NCI-H2081 treated with DMSO at 0.1 percent for 48 hours (cell line): ENCODE measurements around the gene MECR.

Experiments used
- DNase-seq: peaks from one replicate; lab custom pipeline; 2025; lab: John Stamatoyannopoulos, UW

The MECR gene

DNA sequence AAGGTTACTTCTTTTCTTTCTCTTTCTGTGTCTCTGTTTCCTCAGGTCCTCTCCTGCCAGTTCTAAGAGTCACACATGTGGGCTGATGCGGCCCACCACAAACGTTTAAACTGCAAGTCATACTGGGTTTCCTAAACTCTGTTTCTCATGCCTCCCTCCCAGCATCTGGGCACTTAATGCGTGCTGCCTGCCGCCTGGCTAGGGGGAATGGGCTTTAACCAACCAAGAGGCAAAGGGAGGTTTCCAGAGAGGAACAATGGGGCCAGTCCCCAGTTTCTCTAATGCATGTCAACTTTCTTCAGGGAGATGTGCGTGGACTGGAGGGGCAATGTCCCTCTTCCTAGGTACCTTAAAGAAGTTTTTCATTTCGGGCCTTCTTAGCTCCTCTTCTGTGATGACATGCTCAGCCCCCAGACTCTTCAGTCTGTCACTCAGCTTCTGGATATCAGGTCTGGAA lies 29.1 kb downstream of the MECR start:
- DNase-seq, result no peak

DNA sequence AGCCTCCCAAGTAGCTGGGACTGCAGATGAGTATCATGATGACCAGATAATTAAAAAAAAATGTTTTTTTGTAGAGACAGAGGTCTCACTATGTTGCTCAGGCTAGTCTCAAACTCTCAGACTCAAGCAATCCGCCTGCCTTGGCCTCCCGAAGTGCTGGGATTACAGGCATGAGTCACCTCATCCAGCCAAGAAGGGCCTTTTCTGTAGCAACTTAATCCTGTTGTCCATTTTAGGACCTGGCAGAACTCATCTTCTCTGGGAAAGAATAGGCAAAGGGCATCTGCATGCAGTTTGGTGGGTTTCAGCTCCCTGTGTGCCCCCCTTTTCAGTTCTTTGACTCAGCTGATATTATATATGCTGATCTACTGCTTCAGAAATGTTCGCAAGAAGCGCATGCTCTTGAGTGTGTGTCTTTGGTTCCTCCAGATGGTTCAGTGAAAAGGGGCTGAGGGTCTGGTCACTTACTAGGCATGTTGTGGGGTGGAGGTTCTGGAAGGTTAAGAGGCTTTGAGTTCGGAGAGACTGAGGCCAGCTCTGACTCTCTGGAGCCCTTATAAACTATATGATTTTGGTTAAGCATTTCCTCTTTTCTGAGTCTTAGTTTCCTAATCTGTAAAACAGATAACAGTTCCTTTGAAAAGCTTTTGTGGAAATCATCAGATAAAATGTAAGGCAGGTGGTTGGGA lies 29.7 kb downstream of the MECR start:
- no peak for DNase-seq

DNA sequence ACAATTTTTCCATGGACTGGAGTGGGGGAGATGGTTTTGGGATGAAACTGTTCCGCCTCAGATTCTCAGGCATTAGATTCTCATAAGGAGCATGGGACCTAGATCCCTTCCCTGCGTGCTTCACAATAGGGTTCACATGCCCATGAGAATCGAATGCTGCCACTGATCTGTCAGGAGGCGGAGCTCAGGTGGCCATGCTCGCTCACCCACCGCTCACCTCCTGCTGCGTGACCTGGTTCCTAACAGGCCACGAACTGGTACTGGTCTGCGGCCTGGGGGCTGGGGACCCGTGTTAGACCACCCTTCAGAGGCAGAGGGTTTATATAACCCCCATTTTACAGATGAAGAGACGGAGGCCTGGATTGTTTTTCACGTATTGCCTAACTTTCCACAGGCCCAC lies 32.7 kb downstream of the MECR start:
- DNase-seq, result no peak

DNA sequence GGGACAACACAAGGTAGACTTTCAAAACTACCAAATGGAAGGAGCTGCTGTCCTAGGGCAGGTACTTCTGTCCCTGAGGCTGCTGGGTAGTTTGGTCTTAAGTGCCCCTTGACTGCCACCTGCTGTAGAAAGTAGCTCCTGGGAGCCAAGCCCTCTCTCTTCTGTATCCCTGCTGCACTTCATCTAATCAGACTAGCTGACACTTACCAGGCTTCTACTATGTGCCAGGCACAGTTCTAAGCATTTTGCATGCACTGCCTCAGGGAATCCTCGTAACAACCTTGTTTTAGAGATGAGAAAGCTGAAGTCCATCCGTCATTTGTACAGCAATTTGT lies 33.2 kb downstream of the MECR start:
- no peak for DNase-seq

DNA sequence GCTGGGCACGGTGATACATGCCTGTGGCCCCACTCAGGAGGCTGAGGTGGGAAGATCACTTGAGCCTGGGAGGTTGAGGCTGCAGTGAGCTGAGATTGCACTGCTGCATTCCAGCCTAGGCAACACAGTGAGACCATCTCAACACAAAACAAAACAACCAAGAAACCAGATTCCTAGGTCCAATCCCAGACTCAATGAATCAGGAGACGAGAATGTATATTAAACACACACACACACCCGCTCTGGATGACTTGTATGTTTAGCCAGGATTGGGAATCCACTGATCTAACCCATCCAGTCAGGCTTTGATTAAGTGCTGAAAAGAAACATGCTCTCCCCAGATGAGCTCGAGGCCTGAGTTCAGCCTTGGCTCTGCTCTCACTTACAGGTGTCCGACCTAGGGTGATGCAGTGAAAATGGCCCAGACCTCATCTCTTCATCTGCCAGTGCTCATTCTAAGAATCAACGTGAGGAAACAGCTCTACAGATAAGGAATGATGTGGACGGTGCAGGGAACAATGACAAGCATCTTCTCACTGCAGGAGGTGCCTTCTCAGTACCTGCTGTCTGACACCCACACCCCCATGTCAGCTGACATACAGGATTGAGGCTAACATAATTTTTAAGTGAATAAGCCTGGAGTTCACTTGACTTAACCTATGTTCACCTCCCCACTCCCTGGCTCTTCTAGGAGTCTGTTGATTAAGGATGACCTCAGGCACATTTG lies 33.7 kb downstream of the MECR start:
- no peak for DNase-seq

DNA sequence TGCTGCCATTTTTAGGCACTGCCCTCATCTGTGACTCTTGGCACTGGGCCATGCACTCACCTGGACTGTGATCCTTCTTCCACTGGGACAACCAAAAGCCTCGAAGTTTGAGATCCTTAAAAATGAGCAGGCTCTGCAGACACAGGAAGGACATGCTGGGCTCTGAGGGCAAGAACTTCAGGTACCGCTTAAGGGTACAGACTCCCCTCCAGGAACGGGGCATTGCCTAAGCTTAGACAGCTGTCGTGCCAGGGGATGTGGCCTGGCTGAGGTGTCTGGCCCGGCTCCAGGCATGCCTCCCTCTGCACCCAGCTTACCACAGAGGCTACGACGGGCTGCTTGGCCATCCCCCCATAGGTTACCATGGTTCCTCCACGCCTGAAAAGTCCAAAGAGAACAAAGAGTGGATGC lies 34.8 kb downstream of the MECR start:
- DNase-seq, result no peak

DNA sequence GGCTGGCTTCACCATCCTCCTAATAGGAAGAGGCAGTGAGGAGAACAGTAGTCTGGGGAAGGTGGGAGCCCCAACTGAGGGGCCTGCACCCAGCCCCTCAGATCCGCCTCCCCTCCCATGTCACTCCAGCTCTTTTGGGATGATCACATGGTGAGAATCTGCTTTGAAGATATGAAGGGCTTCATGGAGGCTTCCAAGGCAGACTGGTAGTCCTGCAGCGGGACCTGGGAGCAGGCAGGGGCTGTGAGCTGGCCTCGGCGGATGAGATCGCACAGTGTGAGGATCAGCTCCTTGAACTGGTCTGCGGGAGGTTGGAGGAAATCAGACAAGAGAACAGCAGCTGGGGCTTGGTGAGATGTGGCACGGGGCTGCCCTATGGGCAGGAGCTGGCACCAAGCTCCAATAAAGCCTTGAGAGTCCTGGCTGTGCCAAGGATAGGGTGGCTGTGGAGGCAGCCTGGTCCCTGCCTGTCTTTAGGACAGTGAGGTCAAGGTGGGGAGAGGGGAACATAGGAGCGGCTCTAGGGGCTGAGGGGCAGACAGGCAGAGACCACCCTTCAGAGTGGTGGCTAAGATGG lies 36.8 kb downstream of the MECR start:
- no peak for DNase-seq

DNA sequence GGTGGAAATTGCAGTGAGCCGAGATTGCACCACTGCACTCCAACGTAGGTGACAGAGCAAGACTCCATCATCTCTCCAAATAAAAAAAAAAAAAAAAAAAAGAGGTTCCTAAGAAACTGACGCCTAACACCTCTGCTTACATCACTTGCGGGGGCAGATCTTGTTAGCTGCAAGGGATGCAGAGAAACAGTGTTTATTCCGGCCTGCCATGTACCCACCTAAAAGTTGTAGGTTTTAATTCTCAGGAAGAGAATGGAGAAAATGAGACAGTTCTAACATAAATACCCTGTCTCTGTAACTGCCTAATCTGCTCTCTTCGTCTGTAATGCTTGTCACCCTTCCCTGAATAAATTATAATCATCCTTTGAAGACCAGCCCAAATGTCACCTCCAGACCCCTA lies 40.0 kb downstream of the MECR start:
- DNase-seq, result no peak

DNA sequence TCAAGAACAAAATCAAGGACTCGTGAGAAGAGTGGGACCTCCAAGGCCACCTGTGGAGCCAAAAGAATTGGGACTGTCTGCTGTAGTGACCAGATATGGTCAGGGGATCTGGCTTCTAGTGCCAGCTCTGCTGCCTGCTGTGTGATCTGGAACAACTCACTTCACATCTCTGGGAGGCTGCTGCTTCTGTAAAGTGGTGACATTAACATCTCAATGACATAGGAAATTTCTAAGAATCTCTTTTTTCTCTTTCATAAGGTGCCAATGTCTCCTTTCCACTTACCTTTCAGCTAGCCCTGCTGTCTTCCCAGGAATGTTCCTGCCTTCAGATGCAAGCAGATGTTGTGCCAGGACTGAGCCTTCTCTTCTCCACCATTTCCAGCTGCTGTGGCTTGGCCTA lies 44.0 kb downstream of the MECR start:
- no peak for DNase-seq

DNA sequence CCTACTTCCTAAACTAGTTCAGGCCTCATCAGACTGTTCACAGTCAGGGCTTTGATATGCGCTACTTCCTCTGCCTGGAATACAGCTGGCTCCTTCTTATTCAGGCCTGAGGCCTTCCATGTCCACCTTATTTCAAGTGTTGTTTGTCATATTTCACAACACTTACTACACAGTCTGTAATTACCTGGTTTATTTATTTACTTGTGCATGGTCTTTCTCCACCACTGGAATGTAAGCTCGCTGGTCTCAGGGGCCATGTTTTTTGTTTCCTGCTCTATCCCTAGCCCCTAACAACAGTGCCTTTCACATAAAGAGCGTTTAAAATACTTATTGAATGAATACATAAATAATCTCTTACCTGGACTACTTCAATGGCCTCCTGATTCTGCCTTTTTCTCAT lies 44.5 kb downstream of the MECR start:
- DNase-seq, result no peak

DNA sequence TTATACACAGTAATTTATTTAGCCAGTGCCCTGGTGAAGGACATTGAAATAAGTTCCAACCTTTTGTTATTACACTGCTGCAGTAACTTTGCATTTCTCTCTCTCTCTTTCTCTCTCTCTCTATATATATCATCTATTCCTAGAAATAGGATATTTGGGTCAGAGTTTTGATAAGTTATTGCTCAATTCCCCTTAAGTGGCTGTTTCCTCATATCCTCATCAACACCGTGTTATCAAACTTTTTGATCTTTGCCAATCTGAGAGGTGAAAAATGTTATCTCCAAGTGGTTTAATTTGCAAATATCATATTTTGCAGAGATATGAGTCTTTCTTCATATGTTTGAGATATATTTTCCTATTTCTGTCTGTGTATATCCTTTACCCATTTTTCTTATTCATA lies 47.4 kb downstream of the MECR start:
- no peak for DNase-seq

DNA sequence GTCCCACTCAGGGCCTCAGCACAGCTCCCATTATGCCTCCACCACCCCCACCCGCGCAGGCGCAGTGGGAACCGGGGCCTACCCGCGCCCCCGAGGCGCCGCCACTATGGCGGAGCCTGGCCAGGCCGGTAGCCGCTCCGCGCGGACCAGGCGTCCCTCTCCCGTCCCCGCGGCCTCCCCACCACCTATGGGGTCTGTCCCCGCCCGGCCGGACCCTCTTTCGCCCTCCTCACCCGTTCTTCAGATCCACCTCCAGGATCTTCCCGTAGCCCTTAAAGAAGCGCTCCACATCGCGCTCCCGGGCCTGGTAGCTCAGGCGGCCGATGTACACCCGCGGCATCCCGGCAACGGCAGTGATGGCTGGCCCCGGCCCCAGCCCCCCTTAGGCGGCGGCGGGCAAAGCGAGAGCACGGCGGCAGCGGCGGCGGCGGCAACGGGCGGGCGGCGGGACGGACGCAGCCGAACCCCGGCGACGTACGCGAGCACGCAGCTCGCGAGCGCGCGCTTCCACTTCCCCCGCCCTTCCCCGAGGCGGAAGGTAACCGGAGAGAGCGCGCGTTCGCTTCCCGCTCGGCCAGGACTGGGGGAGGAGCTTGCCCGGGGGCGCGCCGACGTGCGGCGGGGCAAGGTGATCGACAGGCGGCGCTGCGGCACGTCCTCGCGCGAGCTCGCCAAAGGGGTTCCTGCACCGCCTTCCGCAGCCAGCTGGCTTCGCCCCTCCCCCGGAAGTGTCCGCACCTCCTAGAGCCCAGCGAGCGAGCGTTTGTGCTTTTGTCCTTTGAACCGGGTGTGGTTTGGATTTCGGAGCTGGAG lies 49.1 kb downstream of the MECR start, which contains the start of gene SRSF4:
Gene SRSF4 (minus strand): TSS at position 488 of the 813 bp plus-strand sequence. CDS start 148 bp downstream, at position 340.
- DNase-seq, result peak; percentile 97

DNA sequence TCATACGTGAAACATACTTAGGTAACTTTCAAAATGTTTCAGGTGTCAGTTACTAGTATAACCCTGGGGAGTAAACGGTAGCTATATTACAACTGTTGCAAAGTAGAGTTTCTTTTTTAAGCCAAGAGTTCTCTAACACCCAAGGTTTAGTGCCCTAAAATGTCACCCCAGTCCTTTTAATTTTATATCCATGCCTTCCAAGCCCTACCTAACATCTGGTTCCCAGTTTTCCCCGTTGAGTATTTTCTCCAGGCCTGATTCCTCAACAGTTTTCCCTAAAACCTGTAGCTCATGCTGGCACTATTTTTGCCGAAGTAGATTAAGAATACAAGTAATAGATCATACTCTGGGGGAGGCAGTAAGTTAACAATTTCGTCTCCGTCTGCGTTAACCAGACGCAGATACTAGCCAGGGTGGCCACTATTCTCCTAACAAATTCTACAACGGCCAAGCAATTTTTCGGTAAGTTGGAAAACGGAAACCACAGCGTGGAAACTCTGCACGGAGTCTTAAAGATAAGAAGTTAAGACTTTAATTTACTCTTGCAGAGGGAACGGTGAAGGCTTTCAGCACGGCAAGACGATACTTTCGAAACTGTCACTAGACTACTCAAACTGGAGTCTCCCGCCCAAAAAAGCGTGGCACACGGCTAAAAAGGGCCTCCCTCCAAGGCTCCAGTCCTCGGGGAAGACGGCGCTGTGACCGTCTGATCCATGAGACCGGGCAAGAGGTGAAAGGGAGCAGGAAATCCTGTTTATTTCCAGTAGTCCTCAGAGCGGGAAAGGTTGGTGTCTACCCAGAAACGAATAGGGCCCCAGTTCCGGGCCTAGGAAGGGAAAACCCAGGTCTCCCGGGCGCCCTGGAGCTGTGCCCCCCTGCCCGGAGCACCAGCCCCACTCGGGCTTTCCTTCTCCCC lies 50.0 kb downstream of the MECR start:
- no peak for DNase-seq

DNA sequence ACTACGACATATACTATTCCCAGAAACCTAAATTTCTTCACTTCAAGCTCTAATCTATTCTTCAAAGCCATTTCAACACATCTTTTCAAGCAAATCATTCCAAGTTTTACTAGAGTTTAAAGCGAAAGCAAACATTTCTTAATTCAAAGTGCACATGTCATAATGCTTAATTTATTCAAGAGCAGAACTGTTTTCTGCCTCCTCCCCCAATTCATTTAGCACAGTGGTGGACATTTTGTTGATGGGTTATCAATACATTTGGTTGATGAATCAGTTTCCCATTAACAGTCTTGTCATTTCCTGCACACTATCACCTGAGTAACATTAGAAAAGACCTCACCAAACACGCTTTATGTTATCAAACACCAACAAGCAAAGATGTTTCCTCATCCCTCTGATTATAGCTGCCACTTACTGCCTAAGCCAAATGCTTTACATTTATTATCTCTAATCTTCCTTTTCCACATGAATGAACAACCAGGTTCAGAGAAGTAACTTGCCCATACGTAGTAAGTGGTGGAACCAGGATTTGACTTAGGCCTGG lies 51.0 kb downstream of the MECR start:
- DNase-seq, result no peak

DNA sequence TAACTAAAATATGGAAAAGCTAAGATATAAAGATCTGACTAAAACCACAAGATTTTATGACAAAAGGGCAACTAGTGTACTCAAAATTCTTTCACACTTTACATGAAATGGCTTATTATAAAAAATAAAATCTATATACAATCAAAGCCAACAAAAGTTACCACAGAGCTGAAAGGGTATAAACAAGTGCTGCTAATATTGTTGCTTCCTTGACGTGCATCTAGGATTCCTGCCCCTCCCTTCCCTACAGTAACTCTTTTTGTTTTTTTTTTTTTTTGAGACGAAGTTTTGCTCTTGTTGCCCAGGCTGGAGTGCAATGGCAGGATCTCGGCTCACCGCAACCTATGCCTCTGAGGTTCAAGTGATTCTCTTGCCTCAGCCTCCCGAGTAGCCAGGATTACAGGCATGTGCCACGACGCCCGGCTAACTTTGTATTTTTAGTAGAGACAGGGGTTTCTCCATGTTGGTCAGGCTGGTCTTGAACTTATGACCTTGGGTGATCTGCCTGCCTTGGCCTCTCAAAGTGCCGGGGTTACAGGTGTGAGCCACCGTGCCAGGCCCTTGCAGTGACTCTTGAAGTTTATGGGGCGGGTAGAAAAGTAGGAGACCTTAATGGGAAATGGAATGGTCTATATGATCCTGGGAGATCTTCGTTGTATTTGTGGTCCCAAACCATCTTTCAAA lies 53.6 kb downstream of the MECR start:
- DNase-seq, result no peak

DNA sequence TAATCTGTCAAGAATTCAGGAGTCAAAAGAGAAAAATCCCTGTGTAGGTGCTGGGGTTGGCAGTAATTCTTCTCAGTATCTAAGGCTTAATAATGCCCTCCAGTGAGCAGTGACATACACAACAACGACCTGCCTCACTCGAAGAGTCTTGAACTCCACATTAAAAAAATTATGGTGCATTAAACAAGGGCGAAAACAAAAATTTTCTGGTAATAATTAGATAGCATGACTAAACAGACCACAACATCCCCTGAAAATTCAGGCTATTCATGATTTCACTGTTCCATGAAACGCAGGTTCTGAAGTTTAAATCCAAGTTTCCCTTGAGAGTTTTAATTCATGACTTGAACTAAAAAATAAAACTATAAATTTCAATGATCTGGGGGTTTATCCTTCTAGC lies 54.2 kb downstream of the MECR start:
- DNase-seq, result no peak

DNA sequence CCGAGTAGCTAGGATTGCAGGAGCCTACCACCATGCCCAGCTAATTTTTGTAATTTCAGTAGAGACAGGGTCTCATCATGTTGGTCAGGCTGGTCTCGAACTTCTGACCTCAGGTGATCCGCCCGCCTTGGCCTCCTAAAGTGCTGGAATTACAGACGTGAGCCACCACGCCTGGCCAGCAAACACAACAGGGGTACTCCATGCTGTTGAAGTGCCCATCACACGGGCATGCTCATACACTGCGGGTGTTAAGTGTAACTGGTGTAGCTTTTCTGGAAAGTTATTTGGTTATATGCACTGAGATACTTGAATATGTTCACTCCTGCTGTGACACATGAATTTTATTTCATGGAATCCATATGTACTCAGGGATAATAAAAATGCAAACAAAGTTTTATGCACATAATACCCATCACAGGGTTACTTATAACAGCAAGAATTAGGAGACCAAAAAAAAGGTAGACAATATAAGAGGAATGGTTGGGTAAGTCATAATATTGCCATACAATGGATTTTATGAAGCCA lies 58.3 kb downstream of the MECR start:
- no peak for DNase-seq

DNA sequence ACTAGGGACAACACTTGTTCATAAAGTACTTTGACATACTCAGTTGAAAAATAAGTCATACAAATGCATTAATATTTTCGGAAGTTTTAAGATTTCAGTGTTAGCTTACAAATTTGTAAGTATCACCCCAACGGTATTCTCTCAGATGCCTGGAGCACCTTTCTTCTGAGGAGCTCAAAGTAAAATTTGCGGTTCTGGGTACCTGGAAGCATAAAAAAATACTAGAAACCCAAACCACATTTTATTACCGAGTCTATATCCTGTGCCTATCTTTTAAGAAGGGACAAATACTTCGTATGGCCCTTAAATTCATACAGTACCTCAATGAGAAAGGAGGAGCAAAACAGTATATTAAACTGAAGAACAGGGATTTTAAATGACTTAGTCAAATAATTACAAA lies 59.2 kb downstream of the MECR start:
- DNase-seq, result no peak

DNA sequence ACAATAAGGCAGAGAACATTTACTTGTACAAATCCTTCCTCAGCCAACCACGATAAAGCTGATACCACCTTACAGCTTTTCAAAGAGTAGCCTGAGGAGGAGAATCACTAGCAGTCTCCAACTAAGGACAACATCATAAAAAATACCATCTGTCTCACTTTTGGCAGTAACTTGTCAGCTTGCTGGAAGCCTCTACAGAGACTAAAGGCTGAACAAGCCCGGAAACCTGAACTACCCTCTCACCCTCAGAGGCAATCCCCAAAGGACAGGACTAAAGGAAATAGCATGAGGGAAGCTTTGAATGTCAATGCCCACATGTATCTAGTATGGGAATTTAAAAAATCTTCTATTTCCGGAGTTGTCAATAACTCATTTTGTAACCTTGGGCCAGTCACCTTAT lies 59.6 kb downstream of the MECR start:
- no peak for DNase-seq

DNA sequence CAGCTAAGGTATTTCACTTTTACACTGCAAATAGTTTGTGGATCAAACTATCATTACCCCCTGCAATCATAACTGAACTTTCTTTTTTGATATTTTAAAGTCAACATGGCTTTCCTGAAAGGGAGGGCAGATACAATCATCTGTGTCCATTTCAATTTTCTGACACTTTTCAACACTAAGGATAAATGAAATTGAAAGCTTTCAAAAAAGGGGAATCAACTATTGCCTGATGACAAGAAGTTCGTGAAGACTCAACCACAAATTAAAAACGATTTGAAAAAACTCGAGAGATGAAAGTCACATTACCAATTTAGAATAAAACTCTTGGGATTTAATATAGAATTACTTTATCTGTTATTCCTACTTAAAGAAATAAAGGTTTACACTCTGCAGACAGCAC lies 60.8 kb downstream of the MECR start:
- no peak for DNase-seq
